PFSK-1 (cell line): ENCODE results near the gene CEBPE.

Experiments
- FOXP2 ChIP-seq: optimal IDR thresholded peaks from 2 replicates; pipeline ENCODE3; 2011; ENCODE audit warnings: borderline replicate concordance, control low read depth, inconsistent platforms; ENCODE audit not compliant: insufficient read depth; ENCODE audit errors: extremely low read length, extremely low read depth
- POLR2AphosphoS5 ChIP-seq: IDR thresholded peaks from 2 replicates; pipeline ENCODE4 v1.6.1; 2012; ENCODE audit warnings: low read depth, mild to moderate bottlenecking, control low read depth, low read length, moderate library complexity
- REST ChIP-seq, 2 experiments: IDR thresholded peaks; 2 replicates each; pipeline versions ENCODE4 v1.6.1 to v1.8.0; 2011 to 2012; ENCODE audit warnings: low read depth in 2 of 2, low read length in 2 of 2, control low read depth in 1 of 2, inconsistent platforms in 1 of 2, mild to moderate bottlenecking in 1 of 2, moderate library complexity in 1 of 2; ENCODE audit not compliant: insufficient read depth in 1 of 2
- SIN3A ChIP-seq: IDR thresholded peaks from 2 replicates; pipeline ENCODE4 v1.6.1; 2012; ENCODE audit warnings: mild to moderate bottlenecking, low read length, moderate library complexity, borderline replicate concordance; ENCODE audit not compliant: insufficient read depth
- TAF1 ChIP-seq: IDR thresholded peaks from 2 replicates; pipeline ENCODE4 v1.6.1; 2012; ENCODE audit warnings: low read length, control low read depth, borderline replicate concordance; ENCODE audit not compliant: insufficient read depth

The CEBPE gene

GRCh38 chr14:23129759-23130316, 10.8 kb upstream of the CEBPE start:
- no peak for TF ChIP-seq POLR2AphosphoS5
- no peak for TF ChIP-seq SIN3A
- TF ChIP-seq REST (IDR thresholded peaks at IDR 0.05; ENCODE audit: insufficient read depth in 1 of 2, low read depth in 2 of 2, low read length in 2 of 2): no peak
- no peak for TF ChIP-seq TAF1
- no peak for TF ChIP-seq FOXP2

DNA sequence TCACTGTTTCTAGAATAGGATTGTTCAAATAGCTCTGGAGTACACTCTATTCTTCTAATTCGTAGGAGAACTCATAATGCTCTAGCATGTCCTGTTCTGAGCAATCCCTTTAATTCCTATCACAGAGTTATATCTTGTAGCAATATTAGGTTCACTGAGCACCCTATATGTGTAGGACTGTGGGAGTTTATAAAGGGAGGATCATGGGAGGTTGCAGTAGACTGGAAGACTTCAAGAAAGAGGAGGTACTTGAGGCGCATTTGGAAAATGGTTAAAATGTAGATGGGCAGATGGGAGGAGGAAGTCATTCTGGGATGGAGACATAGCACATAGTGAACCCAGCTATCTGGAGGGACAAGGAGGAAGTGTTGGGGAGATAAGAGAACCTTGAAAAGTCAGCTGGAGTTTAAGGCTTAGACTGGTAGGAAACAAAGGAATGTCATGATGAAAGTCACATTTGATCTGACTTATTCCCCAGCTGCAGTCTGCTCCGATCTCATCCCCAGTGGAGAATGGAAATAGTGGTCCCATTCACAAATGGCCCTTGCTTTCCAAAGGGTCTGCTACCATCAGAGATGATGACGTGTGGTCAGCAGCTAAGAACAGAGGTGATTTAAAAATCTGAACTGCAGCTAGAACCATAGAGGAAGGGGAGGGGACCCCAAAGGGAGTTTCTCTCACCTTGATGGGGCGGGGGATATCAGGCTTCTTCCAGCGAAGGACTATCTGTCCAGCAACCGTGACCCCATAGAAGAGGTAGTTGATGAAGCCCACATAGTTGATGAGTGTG, 10.1 kb upstream of the CEBPE start:
- TF ChIP-seq FOXP2 (no peak), POLR2AphosphoS5 (no peak), TAF1 (no peak), REST (IDR thresholded peaks at IDR 0.05; ENCODE audit: insufficient read depth in 1 of 2, low read depth in 2 of 2, low read length in 2 of 2) (no peak), SIN3A (no peak)

DNA sequence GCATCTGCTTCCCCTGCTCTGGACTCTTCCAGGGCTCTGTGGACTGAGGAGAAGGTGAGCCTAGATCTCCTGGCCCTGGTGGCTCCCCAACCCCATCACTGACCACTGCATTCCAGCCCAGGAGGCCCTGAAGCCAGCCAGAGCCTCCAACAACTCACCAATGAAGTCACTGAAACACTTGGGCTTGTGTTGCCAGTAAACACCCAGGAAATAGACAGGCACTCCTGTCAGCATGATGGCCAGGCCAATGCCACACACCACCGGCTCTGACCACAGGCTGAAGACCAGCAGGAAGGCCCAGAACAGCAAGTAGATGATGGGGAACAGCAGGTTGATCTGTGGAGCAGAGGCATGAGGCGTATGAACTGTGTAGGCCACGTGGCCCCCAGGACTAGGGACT, 8.8 kb upstream of the CEBPE start:
- TF ChIP-seq TAF1 (no peak), REST (IDR thresholded peaks at IDR 0.05; ENCODE audit: insufficient read depth in 1 of 2, low read depth in 2 of 2, low read length in 2 of 2) (no peak), FOXP2 (no peak), SIN3A (no peak), POLR2AphosphoS5 (no peak)

DNA sequence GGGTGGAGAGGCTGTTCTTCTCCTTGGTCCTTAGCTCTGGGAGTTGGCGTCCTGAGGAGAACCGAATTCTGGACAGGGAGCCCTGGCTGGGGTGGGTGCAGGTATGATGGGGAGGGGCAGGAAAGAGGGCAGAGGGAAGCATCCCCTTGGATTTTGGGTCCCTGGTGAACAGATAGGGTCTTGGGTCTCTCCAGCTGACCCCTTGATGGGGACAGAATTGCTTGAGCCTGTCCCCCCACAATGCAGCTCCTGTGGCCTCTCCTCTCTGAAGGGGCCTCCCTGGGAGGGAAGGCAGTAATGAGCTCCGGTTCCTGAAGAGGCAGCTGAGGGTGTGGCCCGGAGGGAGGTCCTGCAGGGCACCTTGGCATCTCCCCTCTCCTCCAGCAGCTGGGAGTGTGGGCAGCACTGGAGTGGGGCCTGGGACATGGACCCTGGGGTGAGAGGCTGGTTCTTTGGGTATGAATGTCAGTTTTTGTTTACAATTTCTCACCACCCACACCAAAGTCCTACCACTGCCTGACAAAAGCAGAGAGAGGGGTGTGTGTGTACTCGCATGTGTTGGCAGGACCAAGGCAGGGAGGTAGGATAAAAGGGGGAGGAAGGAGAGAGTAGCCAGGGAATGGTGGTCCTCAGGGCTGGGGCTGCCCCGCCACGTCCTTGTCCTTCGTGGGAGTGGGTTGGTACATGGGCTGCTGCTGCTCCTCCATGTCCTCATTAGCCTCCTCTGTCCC, 7.7 kb upstream of the CEBPE start:
- TF ChIP-seq REST (IDR thresholded peaks at IDR 0.05; ENCODE audit: insufficient read depth in 1 of 2, low read depth in 2 of 2, low read length in 2 of 2) (no peak), POLR2AphosphoS5 (no peak), TAF1 (no peak), FOXP2 (no peak), SIN3A (no peak)
